Brain microvascular endothelial cell (primary cell): ENCODE data around the gene OSBPL5.

Experiments used
- DNase-seq: peaks from one replicate; pipeline ENCODE4 v3.0.0-alpha.2; 2020
- H3K27ac ChIP-seq: fragments of 250-450 bp; sonication (Bioruptor Pico); 2 replicates; pipeline ENCODE4 v1.5.1; 2020; ENCODE audit warnings: mild to moderate bottlenecking, moderate library complexity
- H3K27me3 ChIP-seq: fragments of 250-450 bp; sonication (Bioruptor Pico); replicated peaks from 2 replicates; pipeline ENCODE4 v1.5.1; 2020; ENCODE audit warnings: mild to moderate bottlenecking
- H3K36me3 ChIP-seq: fragments of 250-450 bp; sonication (Bioruptor Pico); replicated peaks from 2 replicates; pipeline ENCODE4 v1.5.1; 2020; ENCODE audit warnings: mild to moderate bottlenecking
- H3K4me3 ChIP-seq: 2 replicates; pipeline ENCODE4 v1.5.1; 2011; ENCODE audit warnings: low read depth, mild to moderate bottlenecking, control low read depth, low read length, moderate library complexity
- in situ Hi-C: cut with HindIII; loops from 2 replicates; pipeline ENCODE4 v1.10.0; 2017; ENCODE audit warnings: low sequenced_read_pairs, low pct_ligation_motif_present
- TF ChIP-seq, protein P1 (sequence below): IDR thresholded peaks from 2 replicates; pipeline ENCODE4 v1.5.1; 2011; ENCODE audit warnings: low read depth, mild to moderate bottlenecking, moderate library complexity, low read length, control low read depth, inconsistent platforms; ENCODE audit errors: missing control alignments

Gene OSBPL5

DNA sequence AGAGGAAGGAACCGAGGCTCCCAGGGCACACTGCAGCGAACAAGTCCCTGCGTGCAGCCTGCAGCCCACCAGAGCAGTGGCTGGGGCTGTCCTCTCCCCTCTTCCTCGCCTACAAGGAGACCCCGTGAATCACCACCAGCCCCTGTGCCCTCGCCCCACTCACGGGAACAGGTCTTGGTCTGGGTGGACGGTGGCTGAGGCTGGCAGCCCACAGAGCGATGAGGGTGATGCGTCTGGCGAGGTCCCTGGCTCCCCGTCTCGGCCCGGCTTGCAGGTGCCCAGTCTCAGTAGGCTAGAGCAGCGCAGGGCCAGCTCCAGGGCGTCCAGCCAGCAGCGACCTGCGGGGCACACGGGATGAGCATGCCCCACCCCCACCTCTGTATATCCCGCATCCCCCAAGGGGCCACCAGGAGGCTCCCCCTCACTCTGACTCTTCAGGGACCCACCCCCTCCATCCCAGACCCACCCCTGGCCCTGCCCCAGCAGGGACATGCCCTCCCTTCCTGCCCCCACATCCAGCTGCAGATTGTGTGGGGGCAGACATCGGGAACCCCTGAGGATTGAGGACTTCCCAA lies 57.4 kb downstream of the OSBPL5 start:
- no peak overlapping the region for H3K4me3 ChIP-seq
- in situ Hi-C loops: no loop called here
- no peaks in the 10 kb centered on the region for H3K27me3 ChIP-seq
- no peak overlapping the region for H3K27ac ChIP-seq
- peaks cover 3% of the 10 kb centered on the region for H3K36me3 ChIP-seq
- TF ChIP-seq, protein P1, sequence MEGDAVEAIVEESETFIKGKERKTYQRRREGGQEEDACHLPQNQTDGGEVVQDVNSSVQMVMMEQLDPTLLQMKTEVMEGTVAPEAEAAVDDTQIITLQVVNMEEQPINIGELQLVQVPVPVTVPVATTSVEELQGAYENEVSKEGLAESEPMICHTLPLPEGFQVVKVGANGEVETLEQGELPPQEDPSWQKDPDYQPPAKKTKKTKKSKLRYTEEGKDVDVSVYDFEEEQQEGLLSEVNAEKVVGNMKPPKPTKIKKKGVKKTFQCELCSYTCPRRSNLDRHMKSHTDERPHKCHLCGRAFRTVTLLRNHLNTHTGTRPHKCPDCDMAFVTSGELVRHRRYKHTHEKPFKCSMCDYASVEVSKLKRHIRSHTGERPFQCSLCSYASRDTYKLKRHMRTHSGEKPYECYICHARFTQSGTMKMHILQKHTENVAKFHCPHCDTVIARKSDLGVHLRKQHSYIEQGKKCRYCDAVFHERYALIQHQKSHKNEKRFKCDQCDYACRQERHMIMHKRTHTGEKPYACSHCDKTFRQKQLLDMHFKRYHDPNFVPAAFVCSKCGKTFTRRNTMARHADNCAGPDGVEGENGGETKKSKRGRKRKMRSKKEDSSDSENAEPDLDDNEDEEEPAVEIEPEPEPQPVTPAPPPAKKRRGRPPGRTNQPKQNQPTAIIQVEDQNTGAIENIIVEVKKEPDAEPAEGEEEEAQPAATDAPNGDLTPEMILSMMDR: no peak
- DNase-seq: no peak

DNA sequence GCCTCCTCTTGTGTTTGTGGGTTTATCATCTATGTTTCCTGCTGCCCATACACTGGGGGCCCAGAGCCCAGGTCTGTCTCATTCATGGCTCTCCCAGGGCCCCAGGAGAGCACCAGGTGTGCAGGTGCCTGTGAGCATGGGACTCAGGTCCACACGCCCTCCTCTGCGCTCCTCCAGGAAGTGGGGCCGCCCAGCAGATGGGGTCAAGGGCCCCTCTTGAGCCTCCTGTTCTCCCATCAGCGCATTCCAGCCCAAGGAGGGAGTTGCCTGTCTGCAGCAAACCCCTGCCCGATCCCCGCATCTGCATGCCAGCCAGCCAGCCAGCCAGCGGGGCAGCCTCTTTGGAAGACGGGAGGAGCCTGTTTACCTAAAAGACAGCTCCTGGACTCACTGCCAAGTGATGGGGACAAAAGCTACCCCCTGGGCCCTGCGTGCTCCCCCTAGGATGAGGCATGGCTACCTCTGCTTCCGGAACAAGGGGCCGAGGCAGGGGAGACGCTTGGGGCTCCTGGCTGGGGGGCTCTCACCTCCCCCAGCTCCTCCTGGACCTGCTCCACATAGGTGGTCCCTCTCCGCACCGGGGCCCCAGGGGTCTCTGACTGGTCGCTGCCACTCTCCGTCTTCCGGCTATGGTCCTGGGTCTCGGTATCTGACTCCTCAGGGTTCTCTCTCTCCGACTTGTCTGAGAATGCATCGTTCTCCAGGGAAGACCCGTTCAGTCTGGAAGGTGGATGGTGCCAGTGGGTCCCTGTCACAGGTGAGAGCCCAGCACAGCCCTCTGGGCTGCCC lies 58.2 kb downstream of the OSBPL5 start:
- DNase-seq: no peak
- H3K36me3 ChIP-seq: peaks cover 3% of the 10 kb centered on the region

DNA sequence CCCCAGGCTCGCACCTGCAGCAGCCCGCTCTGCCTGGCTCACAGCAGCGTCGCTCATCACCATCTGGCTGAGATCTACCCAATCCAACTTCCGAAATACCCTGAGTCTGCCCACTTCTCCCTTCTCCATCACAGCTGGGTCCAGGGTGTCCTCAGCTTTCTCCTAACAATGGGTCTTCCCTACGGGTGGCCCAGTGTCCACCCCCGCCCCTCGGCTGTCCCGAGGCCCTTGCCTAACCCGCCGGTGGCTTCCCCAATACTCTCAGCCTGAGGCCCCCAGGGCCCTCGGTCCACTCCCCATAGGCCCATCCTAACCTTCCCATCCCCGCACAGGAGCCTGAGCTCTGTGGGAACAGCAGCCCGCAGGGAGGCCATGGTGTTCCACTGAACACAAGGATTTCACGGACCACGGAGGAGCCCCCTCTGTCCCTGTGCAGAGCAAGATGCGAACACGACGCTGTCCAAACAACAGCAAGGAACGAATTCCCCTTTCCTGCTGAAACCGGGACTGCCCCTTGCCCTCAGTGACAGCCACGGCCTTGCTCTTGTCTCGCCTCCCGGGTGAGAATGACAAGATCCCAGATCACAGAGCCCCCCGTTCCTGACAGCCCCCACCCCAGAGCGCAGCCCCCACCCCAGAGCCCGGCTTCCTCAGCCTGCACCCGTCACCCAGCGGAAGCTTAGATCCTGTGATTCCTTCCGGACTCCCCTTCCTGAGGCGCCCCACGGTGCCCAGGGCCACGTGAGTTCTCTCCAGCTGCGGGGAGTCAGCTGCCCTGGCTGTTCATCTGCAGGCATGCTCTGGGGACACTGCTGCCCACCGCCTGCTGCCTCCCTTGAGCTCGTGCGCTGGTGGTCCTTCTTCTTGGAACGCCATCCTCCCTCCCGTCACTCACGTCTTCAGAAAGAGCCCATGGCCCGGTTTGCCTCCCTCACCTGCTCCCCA lies 59.0 kb downstream of the OSBPL5 start:
- no peak overlapping the region for H3K27ac ChIP-seq
- H3K27me3 ChIP-seq: no peaks in the 10 kb centered on the region
- in situ Hi-C loops: no loop called here
- TF ChIP-seq, protein P1: no peak
- DNase-seq: no peak
- no peak overlapping the region for H3K4me3 ChIP-seq
- peaks cover 3% of the 10 kb centered on the region for H3K36me3 ChIP-seq

More for the DNA sequence above, 58.2 kb downstream of the OSBPL5 start:
- TF ChIP-seq, protein P1: no peak
- no peak overlapping the region for H3K27ac ChIP-seq
- no peak overlapping the region for H3K4me3 ChIP-seq
- H3K27me3 ChIP-seq: no peaks in the 10 kb centered on the region
- in situ Hi-C loops: no loop called here

DNA sequence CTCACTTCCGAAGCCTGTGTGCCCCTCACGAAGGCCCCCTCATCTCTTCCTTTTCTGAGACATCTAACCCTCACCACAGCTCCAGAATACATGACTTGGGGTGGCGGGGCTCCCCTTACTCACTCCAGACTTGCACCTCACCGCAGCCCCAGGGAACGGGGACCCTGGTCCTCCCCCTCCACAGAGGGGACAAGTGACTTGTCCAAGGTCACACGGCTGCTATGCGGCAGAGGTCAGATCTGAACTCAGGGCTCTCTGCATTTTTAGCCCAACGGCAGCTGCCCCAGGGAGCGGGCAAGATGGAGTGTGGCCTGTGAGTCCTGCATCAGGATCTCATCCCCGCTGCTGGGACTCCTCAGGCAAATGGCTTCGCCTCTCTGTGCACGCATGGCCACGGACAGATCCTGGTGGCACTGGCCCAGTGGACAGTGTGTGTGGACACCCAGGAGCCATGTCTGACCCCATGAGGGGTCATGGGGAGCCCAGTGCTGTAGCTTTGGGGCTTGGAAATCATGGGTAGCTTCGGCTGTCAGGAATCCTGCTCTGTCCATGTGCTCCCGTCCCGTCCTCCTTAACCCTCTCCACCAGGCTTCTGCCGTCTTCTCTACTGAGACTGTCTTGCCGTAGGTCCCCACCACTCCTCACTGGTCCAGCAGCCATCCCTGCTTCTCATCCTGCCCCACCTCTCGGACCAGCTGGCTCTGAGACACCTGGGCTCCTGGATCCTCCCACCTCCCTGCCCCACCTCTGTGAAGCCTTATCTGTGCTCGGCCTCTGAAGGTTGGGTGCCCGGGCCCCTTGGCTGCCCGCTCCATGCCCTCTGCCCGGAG lies 59.9 kb downstream of the OSBPL5 start:
- H3K4me3 ChIP-seq: no peak overlapping the region
- in situ Hi-C loops: no loop called here
- no peaks in the 10 kb centered on the region for H3K27me3 ChIP-seq
- no peak for DNase-seq
- no peak overlapping the region for H3K27ac ChIP-seq
- TF ChIP-seq, protein P1: no peak
- H3K36me3 ChIP-seq: peaks cover 3% of the 10 kb centered on the region

DNA sequence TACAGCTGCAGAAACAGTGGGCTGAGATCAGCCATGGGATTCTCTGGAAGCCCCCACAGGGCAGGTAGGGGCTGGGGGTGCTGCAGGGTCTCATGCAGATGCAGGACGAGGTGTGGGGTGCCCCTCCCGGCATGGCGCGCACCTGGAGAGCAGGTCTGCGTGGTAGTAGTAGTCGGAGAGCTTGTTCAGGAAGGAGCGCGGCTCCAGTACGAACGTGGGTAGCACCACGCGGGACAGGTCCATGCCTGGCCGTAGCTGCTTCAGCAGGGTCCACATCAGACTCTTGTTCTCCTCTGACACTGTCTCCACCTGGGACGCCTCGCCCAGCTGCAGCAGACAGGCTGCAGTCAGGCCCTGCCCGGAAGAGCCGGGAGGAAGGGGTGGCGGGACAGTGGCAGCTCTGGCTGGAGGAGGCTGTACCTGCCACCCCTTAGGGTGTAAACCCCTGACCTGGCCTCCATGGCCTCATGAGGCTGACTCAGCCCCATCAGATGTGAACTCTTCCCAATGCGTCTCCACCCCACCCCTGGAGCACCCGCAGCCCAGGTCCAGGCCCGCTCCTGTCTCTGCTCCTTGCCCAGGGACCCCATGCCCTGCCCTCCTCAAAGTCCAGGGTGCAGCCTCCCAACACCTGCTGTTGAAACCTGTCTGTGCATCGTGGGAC lies 60.9 kb downstream of the OSBPL5 start:
- no peaks in the 10 kb centered on the region for H3K27me3 ChIP-seq
- in situ Hi-C loops: no loop called here
- H3K27ac ChIP-seq: no peak overlapping the region
- no peak overlapping the region for H3K4me3 ChIP-seq
- peaks cover under 1% of the 10 kb centered on the region for H3K36me3 ChIP-seq
- no peak for DNase-seq
- TF ChIP-seq, protein P1: no peak
